ENCODE data around the gene SNX10. TPM values are rescaled to one million over a fixed set of nuclear protein-coding genes. Genes with fewer than 3 reads are reported as not detected.

The SNX10 gene
- total RNA-seq, 2 experiments from 2014 or later: 4.6 to 5.8 TPM

DNA sequence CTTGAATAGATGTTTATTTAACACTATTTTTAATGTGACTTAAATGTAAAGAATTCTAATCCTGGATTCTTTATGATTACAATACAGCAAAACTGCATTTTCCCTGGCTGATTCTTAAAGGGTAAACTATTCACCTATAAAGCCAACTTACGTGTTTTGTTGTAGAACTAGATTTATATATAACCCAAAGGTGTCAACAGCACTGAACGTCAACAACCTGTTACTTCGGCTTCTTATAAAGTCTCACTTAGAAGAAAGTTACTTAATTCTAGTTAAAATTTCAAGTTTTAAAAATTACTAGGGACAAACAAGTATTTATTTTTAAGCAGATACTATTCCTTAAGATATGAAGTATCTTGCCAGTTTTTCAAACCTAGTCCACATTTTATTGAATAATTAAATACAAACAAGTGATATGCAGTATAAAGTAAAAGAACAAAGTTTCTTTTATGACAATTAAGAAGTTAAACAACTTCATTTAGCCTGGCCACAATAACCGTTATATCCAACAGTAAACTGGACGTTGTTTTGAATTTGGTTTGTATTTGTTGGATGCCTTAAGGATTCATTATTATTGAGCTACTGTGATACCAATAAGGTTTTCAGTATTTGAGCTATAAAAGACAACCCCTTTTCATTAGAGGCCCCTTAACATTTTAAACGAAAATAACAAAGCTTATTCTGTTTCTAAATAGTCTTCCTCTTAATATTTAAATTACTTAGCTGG is 83.1 kb downstream of the SNX10 start:
- POLR2A ChIA-PET: no interaction called here
- no peak overlapping the region for H3K27ac Mint-ChIP-seq

GRCh38 chr7:26375726-26376174 is 84.1 kb downstream of the SNX10 start:
- H3K36me3 ChIP-seq (ENCODE audit: insufficient read depth, low read length): no peaks in the 10 kb centered on the region
- peaks cover 15% of the 10 kb centered on the region for H3K36me3 Mint-ChIP-seq (ENCODE audit: low read depth)
- peaks cover 66% of the 10 kb centered on the region for H3K27me3 Mint-ChIP-seq
- H3K9me3 Mint-ChIP-seq: no peaks in the 10 kb centered on the region
- H3K27ac ChIP-seq (ENCODE audit: low read depth in 1 of 2, low read length in 2 of 2): no peak overlapping the region
- ATAC-seq (ENCODE audit: poor library complexity): no peak
- peaks cover 6 to 31% of the 10 kb centered on the region in 2 experiments for H3K27me3 ChIP-seq (ENCODE audit: control insufficient read depth in 1 of 2, insufficient read depth in 2 of 2, low read length in 2 of 2)
- no peak overlapping the region for H3K27ac Mint-ChIP-seq
- peaks cover 17% of the 10 kb centered on the region for H3K4me1 ChIP-seq (ENCODE audit: insufficient read depth, low read length)
- intact Hi-C loops (cut with DNase I, micrococcal nuclease): loop anchor here in 1 of 2 experiments (5.0 kb wide), 1 partner anchor 122 kb away; no protein-coding TSS in a partner anchor
- no peak overlapping the region for H3K4me3 ChIP-seq (ENCODE audit: low read length)
- no peak for TF ChIP-seq CTCF (IDR thresholded peaks at IDR 0.05)
- H3K4me3 Mint-ChIP-seq: peak overlapping the region; percentile 30
- no peaks in the 10 kb centered on the region for H3K9me3 ChIP-seq (ENCODE audit: control insufficient read depth in 1 of 2, insufficient read depth in 1 of 2, low read length in 2 of 2)
- ChIA-PET POLR2A (no interaction called here), CTCF (interaction anchor here (1.2 kb wide), 1 partner anchor 10 kb away, joined by 3 read pairs; no protein-coding TSS in a partner anchor)
- peaks cover 10% of the 10 kb centered on the region for H3K4me1 Mint-ChIP-seq (ENCODE audit: low read depth)
- peak in 1 of 14 experiments; percentile 11 for DNase-seq

More for the DNA sequence above, 83.1 kb downstream of the SNX10 start:
- Histone ChIP-seq H3K36me3 (ENCODE audit: insufficient read depth, low read length) (no peaks in the 10 kb centered on the region), H3K27me3 (ENCODE audit: control insufficient read depth in 1 of 2, insufficient read depth in 2 of 2, low read length in 2 of 2) (peaks cover 6 to 31% of the 10 kb centered on the region in 2 experiments), H3K4me1 (ENCODE audit: insufficient read depth, low read length) (peaks cover 17% of the 10 kb centered on the region), H3K4me3 (ENCODE audit: low read length) (no peak overlapping the region), H3K27ac (ENCODE audit: low read depth in 1 of 2, low read length in 2 of 2) (no peak overlapping the region), H3K9me3 (ENCODE audit: control insufficient read depth in 1 of 2, insufficient read depth in 1 of 2, low read length in 2 of 2) (no peaks in the 10 kb centered on the region)
- Mint-ChIP-seq H3K9me3 (no peaks in the 10 kb centered on the region), H3K36me3 (ENCODE audit: low read depth) (peaks cover 15% of the 10 kb centered on the region), H3K4me3 (peak overlapping the region; percentile 9), H3K4me1 (ENCODE audit: low read depth) (peaks cover 15% of the 10 kb centered on the region), H3K27me3 (peaks cover 59% of the 10 kb centered on the region)
- CTCF ChIA-PET: interaction anchor here (0.5 to 1.4 kb wide), 3 partner anchors 9 to 805 kb away, joined by 3 read pairs; no protein-coding TSS in a partner anchor
- intact Hi-C loops (cut with DNase I, micrococcal nuclease): loop anchor here in 1 of 2 experiments (5.0 kb wide), 1 partner anchor 122 kb away; no protein-coding TSS in a partner anchor
- DNase-seq: no peak
- no peak for TF ChIP-seq CTCF (IDR thresholded peaks at IDR 0.05)
- ATAC-seq (ENCODE audit: poor library complexity): no peak

- Mint-ChIP-seq H3K27me3 (peaks cover 70% of the 10 kb centered on the region), H3K36me3 (ENCODE audit: low read depth) (peaks cover 15% of the 10 kb centered on the region), H3K4me3 (peak overlapping the region; percentile 84), H3K27ac (no peak overlapping the region), H3K4me1 (ENCODE audit: low read depth) (peaks cover 10% of the 10 kb centered on the region), H3K9me3 (no peaks in the 10 kb centered on the region)
- Histone ChIP-seq H3K4me3 (ENCODE audit: low read length) (peak overlapping the region; percentile 58), H3K27me3 (ENCODE audit: control insufficient read depth in 1 of 2, insufficient read depth in 2 of 2, low read length in 2 of 2) (peaks cover 6 to 31% of the 10 kb centered on the region in 2 experiments), H3K27ac (ENCODE audit: low read depth in 1 of 2, low read length in 2 of 2) (no peak overlapping the region), H3K9me3 (ENCODE audit: control insufficient read depth in 1 of 2, insufficient read depth in 1 of 2, low read length in 2 of 2) (no peaks in the 10 kb centered on the region), H3K4me1 (ENCODE audit: insufficient read depth, low read length) (peaks cover 17% of the 10 kb centered on the region), H3K36me3 (ENCODE audit: insufficient read depth, low read length) (no peaks in the 10 kb centered on the region)
- ATAC-seq (ENCODE audit: poor library complexity): peak; percentile 25
- ChIA-PET CTCF (interaction anchor here (1.0 to 1.2 kb wide), 4 partner anchors 11 to 774 kb away, joined by 3 read pairs; no protein-coding TSS in a partner anchor), POLR2A (no interaction called here)
- intact Hi-C loops (cut with DNase I, micrococcal nuclease): loop anchor here in 1 of 2 experiments (5.0 kb wide), 1 partner anchor 121 kb away; no protein-coding TSS in a partner anchor
- TF ChIP-seq CTCF (IDR thresholded peaks at IDR 0.05): no peak
- DNase-seq: peak in 7 of 14 experiments; percentile 6 to 61 (median 32)
These were observed 84.7 kb downstream of the SNX10 start for GRCh38 chr7:26376175-26376917.
